ENCODE results near the gene FBXL4.

- TF ChIP-seq CTCF (IDR thresholded peaks at IDR 0.05) (no peak), POLR2A (IDR thresholded peaks at IDR 0.05) (no peak)
Observed at GRCh38 chr6:98946879-98947410, 801 bp downstream of the FBXL4 start.
